Nephron progenitor cell (in vitro differentiated cells): ENCODE measurements around the gene FLRT1.

Source experiments
- DNase-seq: peaks from one replicate; pipeline ENCODE4 v3.0.0; 2021
- H3K27ac Mint-ChIP-seq: 2 replicates; pipeline ENCODE4 v1.8.0; 2021; ENCODE audit warnings: mild to moderate bottlenecking, moderate library complexity, mixed read lengths
- H3K27me3 Mint-ChIP-seq: 2 replicates; pipeline ENCODE4 v1.8.0; 2021; ENCODE audit warnings: mild to moderate bottlenecking, low read depth, mixed read lengths; ENCODE audit not compliant: poor library complexity
- H3K36me3 Mint-ChIP-seq: 2 replicates; pipeline ENCODE4 v1.8.0; 2021; ENCODE audit warnings: low read depth, mixed read lengths
- H3K4me1 Mint-ChIP-seq: 2 replicates; pipeline ENCODE4 v1.8.0; 2021; ENCODE audit warnings: mixed read lengths
- H3K4me3 Mint-ChIP-seq: 2 replicates; pipeline ENCODE4 v1.8.0; 2021; ENCODE audit warnings: mild to moderate bottlenecking, moderate library complexity, mixed read lengths
- H3K9me3 Mint-ChIP-seq: 2 replicates; pipeline ENCODE4 v1.8.0; 2021; ENCODE audit warnings: mild to moderate bottlenecking, moderate library complexity, mixed read lengths
- TF ChIP-seq, protein P1 (sequence below): fragments of 200-600 bp; sonication (generic); IDR thresholded peaks from 2 replicates; pipeline ENCODE4 v1.5.0; 2021; ENCODE audit warnings: antibody characterized with exemption

FLRT1 gene

DNA sequence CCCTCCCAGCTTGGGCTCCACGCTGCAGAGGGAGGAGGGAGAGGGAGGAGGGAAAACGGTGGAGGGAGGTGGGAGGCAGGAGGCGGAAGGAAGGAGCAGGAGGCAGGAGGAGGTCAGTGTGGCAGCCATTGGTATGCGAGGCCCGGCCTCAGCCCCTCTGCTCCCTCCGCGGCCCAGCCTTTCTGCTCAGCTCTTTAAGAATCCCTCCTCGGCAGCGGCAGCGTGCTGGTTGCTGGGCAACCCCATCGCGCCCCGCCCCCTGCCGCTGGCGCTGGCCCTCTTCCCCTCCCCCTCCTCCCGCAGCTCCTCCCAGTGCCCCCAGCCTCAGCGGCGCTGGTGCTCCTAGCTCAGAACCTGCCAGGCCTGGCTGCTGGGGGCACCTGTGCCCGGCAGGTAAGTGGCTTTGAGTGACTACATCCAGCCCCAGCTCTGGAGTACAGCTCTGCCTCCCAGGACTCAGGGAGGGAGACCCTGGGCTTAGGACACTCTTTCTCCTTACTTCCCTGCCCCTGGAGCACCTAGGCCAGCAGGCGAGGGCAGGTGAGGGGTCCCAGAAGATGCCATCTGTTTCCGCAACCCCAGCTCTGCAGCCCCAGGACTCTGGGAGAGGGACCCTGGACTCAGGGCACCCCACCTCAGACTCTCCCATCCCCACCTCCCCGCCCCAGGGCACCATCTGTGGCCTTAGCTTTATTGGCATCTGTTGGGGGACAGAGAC is 7.2 kb upstream of the FLRT1 start:
- H3K27me3 Mint-ChIP-seq: peaks cover 61% of the 10 kb centered on the region
- peak; percentile 87 for DNase-seq

DNA sequence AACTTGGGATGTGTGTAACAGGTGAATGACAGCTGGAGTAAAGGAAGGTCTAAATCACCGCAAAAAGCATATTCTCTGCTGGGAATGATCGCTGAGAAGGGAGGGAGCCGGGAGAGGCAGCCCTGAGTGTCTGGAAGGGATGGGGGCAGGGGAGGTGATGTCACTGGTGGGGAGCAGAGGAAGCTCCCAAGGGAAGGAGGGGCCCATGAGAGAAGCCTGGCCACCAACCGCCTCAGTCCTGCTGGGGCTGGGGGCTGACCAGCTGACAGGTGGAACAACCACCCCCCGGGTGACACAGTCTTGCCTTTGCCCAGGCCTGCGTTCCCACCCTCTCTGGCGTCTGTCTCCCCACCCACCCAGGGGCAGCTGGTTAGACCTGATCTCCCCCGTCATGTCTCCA is 6.0 kb upstream of the FLRT1 start:
- H3K4me1 Mint-ChIP-seq: peaks cover 59% of the 10 kb centered on the region

More for the DNA sequence above, 7.2 kb upstream of the FLRT1 start:
- Mint-ChIP-seq H3K27ac (no peak overlapping the region), H3K36me3 (no peaks in the 10 kb centered on the region), H3K4me3 (no peak overlapping the region), H3K4me1 (peaks cover 60% of the 10 kb centered on the region), H3K9me3 (no peaks in the 10 kb centered on the region)
- TF ChIP-seq, protein P1, sequence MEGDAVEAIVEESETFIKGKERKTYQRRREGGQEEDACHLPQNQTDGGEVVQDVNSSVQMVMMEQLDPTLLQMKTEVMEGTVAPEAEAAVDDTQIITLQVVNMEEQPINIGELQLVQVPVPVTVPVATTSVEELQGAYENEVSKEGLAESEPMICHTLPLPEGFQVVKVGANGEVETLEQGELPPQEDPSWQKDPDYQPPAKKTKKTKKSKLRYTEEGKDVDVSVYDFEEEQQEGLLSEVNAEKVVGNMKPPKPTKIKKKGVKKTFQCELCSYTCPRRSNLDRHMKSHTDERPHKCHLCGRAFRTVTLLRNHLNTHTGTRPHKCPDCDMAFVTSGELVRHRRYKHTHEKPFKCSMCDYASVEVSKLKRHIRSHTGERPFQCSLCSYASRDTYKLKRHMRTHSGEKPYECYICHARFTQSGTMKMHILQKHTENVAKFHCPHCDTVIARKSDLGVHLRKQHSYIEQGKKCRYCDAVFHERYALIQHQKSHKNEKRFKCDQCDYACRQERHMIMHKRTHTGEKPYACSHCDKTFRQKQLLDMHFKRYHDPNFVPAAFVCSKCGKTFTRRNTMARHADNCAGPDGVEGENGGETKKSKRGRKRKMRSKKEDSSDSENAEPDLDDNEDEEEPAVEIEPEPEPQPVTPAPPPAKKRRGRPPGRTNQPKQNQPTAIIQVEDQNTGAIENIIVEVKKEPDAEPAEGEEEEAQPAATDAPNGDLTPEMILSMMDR: no peak

DNA sequence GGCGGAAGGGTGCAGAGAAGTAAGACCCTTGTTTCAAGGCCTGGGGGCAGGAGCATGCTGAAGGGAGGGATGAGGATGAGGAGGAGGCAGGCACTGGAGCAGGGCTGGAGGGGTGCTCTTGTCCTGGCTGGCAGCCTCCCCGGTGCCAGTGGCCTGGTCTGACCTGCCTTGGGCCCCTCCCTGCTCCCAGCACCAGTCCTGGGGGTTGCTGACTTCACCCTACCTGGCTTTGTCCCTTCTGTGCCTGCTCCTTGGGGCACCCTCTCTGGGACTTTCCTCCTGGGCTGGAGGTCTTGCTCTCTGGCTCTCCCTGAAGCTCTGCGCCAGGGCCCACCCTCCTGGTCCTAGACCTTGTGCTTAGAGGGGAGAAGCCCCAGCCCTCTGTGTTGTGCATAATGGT is 4.7 kb upstream of the FLRT1 start:
- Mint-ChIP-seq H3K9me3 (no peaks in the 10 kb centered on the region), H3K27ac (no peak overlapping the region), H3K27me3 (peaks cover 66% of the 10 kb centered on the region), H3K4me1 (peaks cover 56% of the 10 kb centered on the region), H3K4me3 (no peak overlapping the region), H3K36me3 (no peaks in the 10 kb centered on the region)
- TF ChIP-seq, protein P1: no peak
- DNase-seq: no peak

More for the DNA sequence above, 6.0 kb upstream of the FLRT1 start:
- TF ChIP-seq, protein P1: no peak
- no peak overlapping the region for H3K27ac Mint-ChIP-seq
- H3K9me3 Mint-ChIP-seq: no peaks in the 10 kb centered on the region
- H3K36me3 Mint-ChIP-seq: no peaks in the 10 kb centered on the region
- DNase-seq: no peak
- peaks cover 67% of the 10 kb centered on the region for H3K27me3 Mint-ChIP-seq
- no peak overlapping the region for H3K4me3 Mint-ChIP-seq

DNA sequence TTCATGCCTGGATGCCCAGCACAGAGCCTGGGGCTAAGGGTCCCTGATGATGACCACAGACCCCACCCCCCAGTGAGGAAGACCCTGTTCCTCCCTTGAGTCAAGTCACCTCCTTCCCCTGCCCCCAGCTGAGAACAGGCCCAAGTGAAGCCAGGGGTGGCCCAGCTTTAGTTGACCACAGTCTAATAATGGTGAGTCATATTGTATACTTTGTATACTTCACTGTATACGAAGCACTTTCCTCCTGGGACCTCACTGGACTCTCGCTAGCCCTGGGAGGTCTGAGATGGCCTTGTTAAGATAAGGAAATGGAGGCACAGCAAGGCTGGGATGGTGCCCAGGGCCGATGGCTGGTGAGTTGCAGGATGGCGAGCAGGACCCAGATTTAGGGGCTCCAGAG is 3.7 kb upstream of the FLRT1 start:
- H3K4me1 Mint-ChIP-seq: peaks cover 48% of the 10 kb centered on the region
- H3K36me3 Mint-ChIP-seq: no peaks in the 10 kb centered on the region
- TF ChIP-seq, protein P1: no peak
- no peak overlapping the region for H3K27ac Mint-ChIP-seq
- H3K9me3 Mint-ChIP-seq: no peaks in the 10 kb centered on the region
- no peak for DNase-seq
- H3K27me3 Mint-ChIP-seq: peaks cover 70% of the 10 kb centered on the region
- H3K4me3 Mint-ChIP-seq: no peak overlapping the region

DNA sequence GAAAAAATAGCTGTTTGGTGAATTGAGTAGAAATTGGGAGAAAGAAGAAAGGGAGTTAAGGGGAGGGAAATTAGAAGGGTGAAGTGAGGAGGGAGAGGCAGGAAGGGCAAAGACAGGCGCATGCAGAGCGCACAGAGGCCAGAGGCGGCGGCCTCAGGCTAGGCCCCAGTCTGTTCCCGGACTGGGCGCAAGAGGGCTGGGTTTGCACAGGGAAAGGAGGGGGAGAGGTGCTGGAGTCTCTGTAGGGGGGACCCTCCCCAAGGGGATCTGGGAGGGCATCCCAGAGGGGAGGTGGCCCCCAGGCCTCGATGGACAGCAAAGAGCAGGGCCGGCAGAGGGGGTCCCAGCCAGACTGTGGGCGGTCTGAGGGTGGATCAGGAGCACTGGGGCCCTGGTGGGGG is 1.3 kb upstream of the FLRT1 start:
- H3K27me3 Mint-ChIP-seq: peaks cover 89% of the 10 kb centered on the region
- H3K36me3 Mint-ChIP-seq: no peaks in the 10 kb centered on the region
- peak; percentile 33 for DNase-seq
- TF ChIP-seq, protein P1: peak; percentile 19
- H3K27ac Mint-ChIP-seq: no peak overlapping the region
- peak overlapping the region; percentile 84 for H3K4me3 Mint-ChIP-seq
- no peaks in the 10 kb centered on the region for H3K9me3 Mint-ChIP-seq
- H3K4me1 Mint-ChIP-seq: peaks cover 31% of the 10 kb centered on the region

DNA sequence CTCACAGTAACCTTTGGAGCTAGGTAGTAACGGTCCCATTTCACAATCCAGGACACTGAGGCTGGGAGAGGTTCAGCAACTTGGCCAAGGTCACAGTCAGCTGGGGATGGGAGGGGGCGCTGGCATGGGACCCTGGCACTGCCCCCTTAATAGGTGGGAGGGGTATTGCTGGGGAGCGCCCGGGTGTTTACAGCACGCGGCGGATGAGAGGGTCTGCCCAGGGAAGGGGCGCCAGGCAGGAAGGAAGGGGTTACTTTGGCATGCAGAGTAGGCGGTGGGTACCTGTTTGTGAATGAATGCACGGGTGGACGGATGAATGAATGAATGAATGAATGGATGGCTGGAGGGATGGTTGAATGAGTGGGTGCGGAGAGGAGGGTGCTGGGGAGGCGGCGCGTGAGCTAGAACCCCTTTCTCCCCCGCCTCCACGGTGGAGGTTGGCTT is 628 bp upstream of the FLRT1 start:
- Mint-ChIP-seq H3K9me3 (no peaks in the 10 kb centered on the region), H3K4me3 (peak overlapping the region; percentile 84), H3K27ac (no peak overlapping the region), H3K27me3 (peaks cover 88% of the 10 kb centered on the region), H3K4me1 (peaks cover 24% of the 10 kb centered on the region), H3K36me3 (no peaks in the 10 kb centered on the region)
- TF ChIP-seq, protein P1: no peak
- no peak for DNase-seq
